Hematopoietic multipotent progenitor cell treated with erythropoietin and hydrocortisone succinate and interleukin-3 and kit ligand, for 17 days (in vitro differentiated cells): ENCODE results near the gene ELAVL1.

ENCODE experiments used
- DNase-seq: peaks from one replicate; pipeline ENCODE4 v3.0.0-alpha.2; 2015; ENCODE audit warnings: low spot score

The ELAVL1 gene

GRCh38 chr19:8020681-8021080, 15.2 kb upstream of the ELAVL1 start:
- no peak for DNase-seq

DNA sequence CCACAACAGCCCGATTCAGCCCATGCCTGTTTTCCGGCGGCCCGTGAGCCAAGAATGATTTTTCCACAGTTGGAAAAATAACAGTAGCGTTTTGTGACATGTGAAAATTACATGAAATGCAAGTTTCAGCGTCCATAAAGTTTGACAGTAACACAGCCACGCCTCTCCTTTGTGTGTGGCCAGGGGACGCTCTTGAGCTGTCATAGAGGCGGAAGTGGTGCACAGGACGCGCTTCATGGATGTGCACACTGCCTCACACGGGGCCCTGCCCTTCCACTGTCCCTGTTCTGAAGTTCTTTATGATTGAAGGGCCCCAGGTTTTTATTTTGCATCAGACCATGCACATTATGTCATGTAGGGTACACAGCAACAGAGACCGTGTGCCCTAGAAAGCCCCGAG, 12.4 kb upstream of the ELAVL1 start:
- peak; percentile 69 for DNase-seq

DNA sequence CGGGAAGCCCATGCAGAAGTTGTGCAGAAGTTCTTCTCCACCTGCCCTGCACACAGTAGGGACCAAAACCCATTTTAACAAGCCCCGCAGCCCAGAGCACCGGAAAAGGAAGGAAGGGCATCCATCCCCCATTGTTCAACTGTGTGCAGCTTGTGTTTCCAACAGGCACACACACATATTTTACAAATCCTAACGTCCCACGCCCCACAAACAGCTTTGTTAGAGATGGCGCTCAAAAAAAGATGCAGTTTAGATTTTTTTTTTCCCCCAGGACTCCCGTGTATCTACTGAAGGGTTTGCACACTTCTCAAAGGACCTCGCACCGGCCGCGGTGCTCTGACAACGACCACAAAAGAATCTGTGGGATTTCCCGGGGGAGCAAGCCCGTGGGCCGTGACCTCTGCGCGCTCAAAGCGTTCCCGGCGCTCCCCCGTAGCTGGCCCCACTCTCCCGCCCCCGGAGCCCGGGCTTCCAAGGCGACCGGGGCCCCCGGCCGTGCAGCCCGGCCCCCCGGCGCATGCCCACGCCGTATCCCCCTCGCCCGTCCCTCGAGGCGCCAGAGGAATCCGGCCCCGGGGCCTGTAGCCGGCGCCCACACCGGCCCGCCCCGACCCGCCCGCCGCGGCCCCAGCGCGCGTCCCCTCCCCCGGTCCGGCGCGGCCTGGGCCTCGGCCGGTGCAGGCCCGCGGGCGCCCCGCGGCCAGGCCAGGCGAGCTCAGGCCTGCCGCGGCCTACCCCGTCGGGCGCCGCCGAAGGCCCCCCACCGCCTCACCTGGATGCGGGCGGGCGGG, 523 bp downstream of the ELAVL1 start:
- no peak for DNase-seq

DNA sequence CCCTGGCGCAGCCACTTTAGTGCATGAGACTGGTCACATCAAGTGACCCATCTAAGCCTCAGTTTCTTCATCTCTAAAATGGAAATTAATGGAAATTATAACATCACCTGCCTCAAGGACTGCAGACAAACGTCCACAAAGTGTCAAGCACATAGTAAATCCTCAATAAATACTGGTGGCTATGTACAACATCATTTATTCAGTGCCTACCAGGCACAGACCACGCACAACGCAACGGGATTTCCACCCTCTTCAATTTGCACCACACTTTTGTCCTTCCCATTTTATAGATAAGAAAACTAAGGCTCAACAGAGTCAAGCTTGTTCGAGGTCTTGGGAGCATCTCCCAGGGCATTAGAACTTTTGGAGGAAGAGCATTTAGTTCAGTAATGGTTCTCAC, 1.4 kb downstream of the ELAVL1 start:
- DNase-seq = no peak

- DNase-seq = peak; percentile 82
Measured at GRCh38 chr19:8001995-8002849, 3.2 kb downstream of the ELAVL1 start.

DNA sequence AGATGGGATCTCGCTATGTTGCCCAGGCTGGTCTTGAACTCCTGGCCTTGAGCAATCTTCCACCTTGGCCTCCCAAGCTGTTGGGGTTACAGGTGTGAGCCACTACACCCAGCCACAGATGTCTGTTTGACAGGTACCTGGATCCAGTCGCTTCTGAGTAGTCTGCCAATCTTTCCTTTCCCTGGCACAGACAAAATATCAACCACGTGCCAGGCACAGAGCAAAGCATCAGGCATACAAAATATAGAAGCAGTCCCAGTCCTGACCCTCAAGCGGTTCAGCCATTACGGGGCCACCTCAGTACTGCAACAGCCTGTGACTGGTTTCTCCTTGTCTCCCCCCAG, 3.8 kb downstream of the ELAVL1 start:
- DNase-seq = no peak

DNA sequence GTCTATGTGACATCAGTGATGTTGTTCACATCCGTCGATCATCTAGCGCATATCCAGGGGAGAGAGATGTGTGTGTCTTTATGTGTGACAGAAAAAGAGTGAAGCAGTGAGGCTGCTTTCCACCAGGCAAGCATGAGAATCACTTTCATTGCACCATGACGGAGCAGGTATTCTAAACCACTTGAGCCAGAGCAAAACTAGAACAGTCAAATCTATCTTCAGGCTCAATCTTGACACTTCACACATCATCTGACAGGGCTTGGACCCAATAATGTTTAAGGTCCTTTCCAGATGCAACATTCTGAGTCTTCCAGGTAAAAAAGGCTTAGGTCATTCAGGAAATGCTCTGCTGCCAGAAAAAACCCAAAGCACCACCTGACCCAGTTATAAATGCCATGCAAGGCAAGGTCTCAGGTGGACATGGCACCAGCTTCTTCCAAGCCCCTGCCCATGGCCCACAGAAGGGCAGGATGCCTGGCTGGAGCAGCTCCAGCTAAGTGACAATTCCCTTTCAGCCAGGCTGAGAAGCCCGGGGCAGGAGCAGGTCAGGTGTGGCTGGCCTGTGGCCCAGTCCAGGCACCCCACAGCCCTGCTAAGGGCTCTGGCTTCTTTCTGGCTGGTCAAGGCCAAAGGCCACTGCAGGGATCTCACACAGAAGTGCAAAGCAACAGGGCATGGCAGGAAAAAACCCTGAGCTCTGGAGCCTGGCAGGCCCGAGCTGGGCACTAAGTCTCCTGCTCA, 5.0 kb downstream of the ELAVL1 start:
- no peak for DNase-seq

GRCh38 chr19:7999376-7999775, 6.1 kb downstream of the ELAVL1 start:
- no peak for DNase-seq

DNA sequence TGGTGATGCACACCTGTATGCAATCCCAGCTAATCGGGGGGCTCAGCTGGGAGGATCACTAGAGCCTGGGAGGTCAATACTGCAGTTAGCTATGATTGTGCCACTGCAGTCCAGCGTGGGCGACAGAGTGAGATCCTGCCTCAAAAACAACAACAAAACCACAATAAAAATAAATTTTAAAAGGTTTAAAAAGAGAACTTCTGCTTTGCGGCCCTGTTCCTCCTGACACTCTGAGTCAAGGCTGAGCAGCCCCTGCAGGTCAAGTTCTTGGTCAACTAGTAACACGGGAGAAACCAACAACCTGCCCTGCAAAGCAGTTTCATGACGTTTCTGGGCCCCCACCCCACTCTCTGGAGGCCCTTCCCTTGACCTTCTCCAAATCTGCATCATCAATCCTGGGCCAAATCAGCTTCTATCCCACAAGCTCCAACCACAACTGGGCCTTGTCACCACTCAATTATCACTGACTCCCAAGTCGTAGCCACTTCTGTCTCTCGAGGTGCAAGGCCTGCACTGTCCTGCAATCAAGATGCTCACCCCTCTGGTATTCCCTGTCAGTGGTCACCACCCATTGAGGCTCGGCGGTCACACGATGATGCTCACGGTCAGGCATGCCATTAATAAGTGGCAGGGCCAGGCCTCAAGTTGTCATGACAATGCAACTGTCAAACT, 7.5 kb downstream of the ELAVL1 start:
- DNase-seq = no peak

DNA sequence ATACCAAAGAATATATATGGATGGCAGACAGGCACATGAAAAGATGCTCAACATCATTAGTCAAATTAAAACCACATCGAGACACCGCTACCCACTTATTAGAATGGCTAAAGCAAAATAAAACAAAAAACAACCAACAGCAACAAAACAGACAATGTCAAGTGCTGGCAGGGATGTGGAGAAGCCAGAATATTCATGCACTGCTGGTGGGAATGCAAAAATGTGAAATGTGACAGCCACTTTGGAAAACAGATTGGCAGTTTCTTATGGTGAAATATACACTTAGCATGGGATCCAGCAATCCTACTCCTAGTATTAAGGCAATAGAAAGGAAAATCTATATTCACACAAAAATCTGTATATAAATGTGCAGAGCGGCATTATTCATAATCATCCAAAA, 8.6 kb downstream of the ELAVL1 start:
- DNase-seq = no peak

DNA sequence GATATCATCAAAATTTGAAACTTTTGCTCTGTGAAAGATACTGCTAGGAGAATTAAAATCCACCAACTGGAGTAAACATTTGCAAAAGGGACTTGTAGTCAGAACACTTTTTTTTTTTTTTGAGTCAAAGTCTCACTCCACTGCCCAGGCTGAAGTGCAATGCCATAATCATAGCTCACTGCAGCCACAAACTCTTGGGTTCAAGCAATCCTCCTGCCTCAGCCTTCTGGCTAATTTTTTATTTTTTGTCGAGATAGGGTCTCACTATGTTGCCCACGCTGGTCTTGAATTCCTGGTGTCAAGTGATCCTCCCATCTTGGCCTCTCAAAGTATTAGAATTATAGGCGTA, 9.7 kb downstream of the ELAVL1 start:
- DNase-seq = no peak

- no peak for DNase-seq
Measured at GRCh38 chr19:7994928-7995809, 10.3 kb downstream of the ELAVL1 start.

DNA sequence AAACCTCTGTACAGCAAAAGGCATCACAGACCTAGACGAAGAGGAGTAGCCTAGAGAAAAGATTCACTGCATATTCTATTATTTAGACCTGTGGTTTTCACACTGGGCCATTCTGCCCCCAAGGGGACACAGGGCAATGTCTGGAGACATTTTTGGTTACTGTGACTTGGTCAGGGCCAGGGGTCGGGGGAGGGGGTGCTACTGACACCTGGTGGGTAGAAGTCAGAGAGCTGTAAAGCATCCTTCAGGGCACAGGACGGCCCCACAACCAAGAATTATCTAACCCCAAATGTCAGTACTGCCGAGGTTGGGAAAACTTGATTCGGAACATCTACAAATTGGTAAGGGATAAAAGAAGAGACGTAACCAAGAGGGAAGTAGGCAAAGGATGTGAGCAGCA, 11.3 kb downstream of the ELAVL1 start:
- no peak for DNase-seq

DNA sequence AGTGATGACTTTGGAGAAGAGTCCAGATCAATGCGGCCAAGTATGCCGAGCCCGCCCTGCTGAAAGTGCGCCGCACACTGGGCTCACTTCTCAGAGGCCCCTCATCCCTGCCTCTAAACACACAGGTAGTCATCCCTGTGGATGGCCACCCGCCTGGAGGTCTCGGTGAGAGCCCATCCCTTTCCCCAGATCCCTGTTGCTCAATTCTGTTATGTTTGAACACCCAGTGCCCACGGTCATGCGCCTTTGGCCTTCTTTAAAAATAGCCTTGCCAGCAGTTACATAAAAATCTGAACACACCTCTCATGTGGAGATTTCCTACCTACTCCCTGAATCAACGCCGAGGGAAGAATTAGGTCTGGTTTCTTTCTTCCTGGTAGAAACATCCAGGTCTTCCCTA, 11.9 kb downstream of the ELAVL1 start:
- no peak for DNase-seq

DNA sequence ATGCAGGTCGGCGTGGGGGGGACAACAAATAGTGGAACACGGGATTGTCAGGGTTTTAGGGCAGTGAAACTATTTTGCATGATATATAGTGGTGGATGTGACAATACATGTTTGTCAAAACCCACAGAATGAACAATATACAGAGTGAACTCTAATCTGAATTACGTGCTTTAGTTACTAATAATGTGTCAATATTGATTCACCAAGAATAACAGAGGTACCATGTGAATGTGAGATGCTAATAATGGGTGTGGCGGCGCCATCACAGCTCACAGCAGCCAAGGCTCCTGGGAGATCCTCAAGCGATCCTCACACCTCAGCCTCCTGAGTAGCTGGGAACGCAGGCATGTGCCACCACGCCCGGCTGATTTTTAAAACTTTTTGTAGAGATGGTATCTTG, 12.9 kb downstream of the ELAVL1 start:
- no peak for DNase-seq

- no peak for DNase-seq
Measured at GRCh38 chr19:7989071-7989575, 16.3 kb downstream of the ELAVL1 start.

DNA sequence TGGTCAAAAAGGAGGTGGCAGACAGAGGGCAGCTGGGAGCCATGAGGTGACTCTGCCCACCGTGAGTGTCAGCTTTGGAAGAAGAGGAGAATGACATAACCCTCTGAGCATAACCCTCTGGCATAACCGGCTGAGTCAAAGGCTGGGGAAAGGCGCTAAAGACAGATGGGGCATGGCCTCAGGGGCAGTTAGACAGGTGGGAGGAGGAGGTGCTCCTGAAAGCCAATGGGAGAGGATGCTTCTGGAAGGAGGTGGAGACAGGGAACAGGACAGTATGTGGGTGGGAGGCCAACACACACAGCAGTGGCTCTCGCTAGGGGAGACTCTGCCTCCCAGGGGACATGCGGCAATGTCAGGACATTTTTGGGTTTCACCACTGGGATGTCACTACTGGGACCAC, 17.1 kb downstream of the ELAVL1 start:
- DNase-seq = no peak

DNA sequence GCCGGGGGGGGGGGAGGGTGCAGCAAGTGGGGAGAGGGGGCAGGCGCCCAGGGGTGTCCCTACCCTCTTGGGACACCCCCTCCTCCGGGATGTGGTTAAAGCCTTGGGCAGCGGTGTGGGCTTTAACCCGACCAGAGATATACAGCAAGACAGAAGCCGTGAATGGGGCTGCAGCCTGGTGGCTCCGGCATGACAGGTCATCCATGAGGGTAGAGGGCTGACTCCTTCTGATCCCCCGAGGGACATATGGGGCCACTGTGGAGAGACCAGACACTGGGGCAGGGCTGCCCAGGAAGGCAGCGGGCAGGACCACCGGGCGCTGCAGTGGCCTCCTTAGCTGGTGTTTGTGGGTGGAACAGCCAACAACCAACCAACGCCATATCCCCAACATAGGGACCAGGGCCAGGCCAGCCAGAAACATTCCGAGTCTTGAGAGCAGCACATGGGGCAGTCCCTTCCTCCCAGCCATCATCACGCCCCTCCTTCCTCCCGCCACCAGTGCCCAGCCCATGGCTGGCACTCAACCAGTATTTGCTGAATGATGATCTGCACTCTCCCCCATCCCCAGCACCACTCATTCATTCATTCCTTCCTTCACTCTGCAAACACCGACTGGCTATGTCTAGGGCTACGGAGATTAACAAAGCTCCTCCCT, 18.2 kb downstream of the ELAVL1 start:
- no peak for DNase-seq

GRCh38 chr19:7986321-7987113, 18.9 kb downstream of the ELAVL1 start:
- no peak for DNase-seq

GRCh38 chr19:7985481-7985911, 19.9 kb downstream of the ELAVL1 start:
- no peak for DNase-seq
